Lower lobe of right lung (tissue), 2 donors: ENCODE data around the gene PPDPF. TPM values are rescaled to one million over a fixed set of nuclear protein-coding genes. Genes with fewer than 3 reads are reported as not detected.

Experiments used
- ATAC-seq, 2 donors: fragments of 200-7000 bp; cut with Tn5 transposase; one replicate each; pipeline ENCODE4 v1.9.1; 2020 to 2022; ENCODE audit warnings: mild to moderate bottlenecking in 2 of 2, moderate library complexity in 2 of 2
- DNase-seq: peaks from one replicate; pipeline ENCODE4 v3.0.0-alpha.2; 2020
- H3K27ac ChIP-seq: fragments of 200-600 bp; one replicate; pipeline ENCODE4 v1.8.0; 2022
- H3K27me3 ChIP-seq: fragments of 200-600 bp; one replicate; pipeline ENCODE4 v1.8.0; 2022; ENCODE audit warnings: low read depth
- H3K36me3 ChIP-seq: fragments of 200-600 bp; one replicate; pipeline ENCODE4 v1.8.0; 2022; ENCODE audit warnings: mild to moderate bottlenecking
- H3K4me1 ChIP-seq: fragments of 200-600 bp; one replicate; pipeline ENCODE4 v1.8.0; 2022
- H3K4me3 ChIP-seq: fragments of 200-600 bp; one replicate; pipeline ENCODE4 v1.8.0; 2022; ENCODE audit warnings: mild to moderate bottlenecking
- H3K9me3 ChIP-seq: fragments of 200-600 bp; one replicate; pipeline ENCODE4 v1.8.0; 2022
- intact Hi-C: fragments of 100-400 bp; cut with DNase I; formaldehyde crosslinking; loops from one replicate; pipeline ENCODE4 v1.11.0; 2022
- total RNA-seq: library from RNA; stranded (reverse); fragmentation: NEBNext Ultra II Directional; extraction: Animal tissue kit (Norgen Biotek cat#: 25700); gene quantifications from one replicate; pipeline ENCODE4 v1.2.1, GENCODE V29; 2021
- TF ChIP-seq, protein P1 (sequence below): fragments of 200-600 bp; IDR thresholded peaks from one replicate; pipeline ENCODE4 v1.8.0; 2022; ENCODE audit warnings: antibody characterized with exemption, mild to moderate bottlenecking
- donor health status: DM: no; HTN: yes; CAD: no; lungs with severe emphysema.

Gene PPDPF
- total RNA-seq, 1 donor from 2014 or later = 305 TPM

DNA sequence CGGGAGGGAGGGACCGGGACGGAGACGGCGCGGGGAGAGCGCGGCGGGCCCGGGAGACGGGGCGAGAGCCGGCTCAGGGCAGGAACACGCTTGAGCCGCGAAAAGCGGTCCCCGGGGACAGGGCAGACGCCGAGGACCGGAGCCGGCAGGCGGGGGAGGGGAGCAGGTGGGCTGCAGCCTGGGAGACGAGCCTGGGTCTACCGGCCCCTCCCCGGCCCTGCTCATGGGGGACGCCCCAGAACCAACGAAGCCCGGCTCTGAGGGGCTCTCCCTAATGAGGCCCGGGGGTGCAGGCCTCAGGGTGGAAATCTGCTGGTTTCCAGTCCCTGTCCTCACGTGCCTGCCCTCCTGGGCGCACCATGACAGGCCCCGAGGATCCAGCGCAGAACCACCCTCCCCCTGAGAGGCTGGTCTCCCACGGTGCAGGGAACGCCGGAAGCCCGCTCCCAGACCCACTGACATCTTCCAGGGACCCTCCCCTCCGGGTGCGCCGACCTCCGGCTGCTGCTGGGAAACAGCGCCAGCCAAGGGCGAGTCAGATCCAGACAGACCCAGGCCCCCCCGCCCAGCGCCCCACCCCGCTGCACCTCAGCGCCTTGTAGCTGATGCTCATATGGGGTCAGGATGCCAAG lies 21.1 kb upstream of the PPDPF start:
- Histone ChIP-seq H3K4me1 (peaks cover 22% of the 10 kb centered on the region), H3K27me3 (peaks cover 74% of the 10 kb centered on the region), H3K9me3 (peaks cover 2% of the 10 kb centered on the region), H3K4me3 (peak overlapping the region; percentile 40), H3K27ac (no peak overlapping the region), H3K36me3 (no peaks in the 10 kb centered on the region)
- DNase-seq = no peak
- TF ChIP-seq, protein P1, sequence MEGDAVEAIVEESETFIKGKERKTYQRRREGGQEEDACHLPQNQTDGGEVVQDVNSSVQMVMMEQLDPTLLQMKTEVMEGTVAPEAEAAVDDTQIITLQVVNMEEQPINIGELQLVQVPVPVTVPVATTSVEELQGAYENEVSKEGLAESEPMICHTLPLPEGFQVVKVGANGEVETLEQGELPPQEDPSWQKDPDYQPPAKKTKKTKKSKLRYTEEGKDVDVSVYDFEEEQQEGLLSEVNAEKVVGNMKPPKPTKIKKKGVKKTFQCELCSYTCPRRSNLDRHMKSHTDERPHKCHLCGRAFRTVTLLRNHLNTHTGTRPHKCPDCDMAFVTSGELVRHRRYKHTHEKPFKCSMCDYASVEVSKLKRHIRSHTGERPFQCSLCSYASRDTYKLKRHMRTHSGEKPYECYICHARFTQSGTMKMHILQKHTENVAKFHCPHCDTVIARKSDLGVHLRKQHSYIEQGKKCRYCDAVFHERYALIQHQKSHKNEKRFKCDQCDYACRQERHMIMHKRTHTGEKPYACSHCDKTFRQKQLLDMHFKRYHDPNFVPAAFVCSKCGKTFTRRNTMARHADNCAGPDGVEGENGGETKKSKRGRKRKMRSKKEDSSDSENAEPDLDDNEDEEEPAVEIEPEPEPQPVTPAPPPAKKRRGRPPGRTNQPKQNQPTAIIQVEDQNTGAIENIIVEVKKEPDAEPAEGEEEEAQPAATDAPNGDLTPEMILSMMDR = no peak
- intact Hi-C loops = no loop called here
- ATAC-seq = no peak

DNA sequence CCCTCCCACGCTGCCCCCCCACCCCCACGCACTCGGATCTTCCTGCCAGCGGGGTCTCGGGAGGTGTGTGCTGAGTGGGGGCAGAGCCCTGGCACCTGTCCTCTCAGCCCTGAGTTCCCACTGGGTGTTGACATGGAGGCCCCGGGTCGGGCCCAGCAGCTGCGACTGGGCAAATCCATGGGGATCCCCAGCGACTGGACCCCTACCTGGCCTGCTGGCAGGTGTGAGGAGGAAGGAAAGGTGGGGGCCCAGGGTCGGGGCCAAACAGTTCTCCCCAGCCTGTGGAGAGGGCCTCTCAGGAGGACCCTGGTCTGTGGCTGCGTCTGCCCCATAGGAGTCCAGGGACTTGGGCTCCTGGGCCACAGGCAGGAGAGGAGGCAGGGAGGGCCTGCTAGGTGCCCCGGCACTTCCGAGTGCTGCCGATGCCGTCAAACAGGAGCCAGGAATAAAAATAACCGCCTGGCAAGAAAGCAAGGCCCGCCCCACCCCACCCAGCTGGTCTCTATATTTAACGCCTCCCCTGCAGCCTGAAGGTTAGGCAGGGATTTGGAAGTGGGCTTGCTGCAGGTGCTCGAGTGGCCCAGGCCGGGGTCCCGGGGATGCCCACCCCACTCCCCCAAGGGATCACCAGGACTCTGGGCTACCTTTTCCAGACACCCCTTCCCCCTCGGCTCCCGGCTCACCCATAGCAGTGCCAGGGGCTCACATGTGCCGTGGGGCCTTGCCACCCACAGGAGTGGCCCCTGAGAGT lies 20.2 kb upstream of the PPDPF start:
- Histone ChIP-seq H3K4me1 (peaks cover 22% of the 10 kb centered on the region), H3K9me3 (peaks cover 11% of the 10 kb centered on the region), H3K4me3 (no peak overlapping the region), H3K27ac (no peak overlapping the region), H3K27me3 (peaks cover 81% of the 10 kb centered on the region), H3K36me3 (no peaks in the 10 kb centered on the region)
- intact Hi-C loops = no loop called here
- TF ChIP-seq, protein P1 = no peak
- DNase-seq = no peak
- no peak for ATAC-seq

DNA sequence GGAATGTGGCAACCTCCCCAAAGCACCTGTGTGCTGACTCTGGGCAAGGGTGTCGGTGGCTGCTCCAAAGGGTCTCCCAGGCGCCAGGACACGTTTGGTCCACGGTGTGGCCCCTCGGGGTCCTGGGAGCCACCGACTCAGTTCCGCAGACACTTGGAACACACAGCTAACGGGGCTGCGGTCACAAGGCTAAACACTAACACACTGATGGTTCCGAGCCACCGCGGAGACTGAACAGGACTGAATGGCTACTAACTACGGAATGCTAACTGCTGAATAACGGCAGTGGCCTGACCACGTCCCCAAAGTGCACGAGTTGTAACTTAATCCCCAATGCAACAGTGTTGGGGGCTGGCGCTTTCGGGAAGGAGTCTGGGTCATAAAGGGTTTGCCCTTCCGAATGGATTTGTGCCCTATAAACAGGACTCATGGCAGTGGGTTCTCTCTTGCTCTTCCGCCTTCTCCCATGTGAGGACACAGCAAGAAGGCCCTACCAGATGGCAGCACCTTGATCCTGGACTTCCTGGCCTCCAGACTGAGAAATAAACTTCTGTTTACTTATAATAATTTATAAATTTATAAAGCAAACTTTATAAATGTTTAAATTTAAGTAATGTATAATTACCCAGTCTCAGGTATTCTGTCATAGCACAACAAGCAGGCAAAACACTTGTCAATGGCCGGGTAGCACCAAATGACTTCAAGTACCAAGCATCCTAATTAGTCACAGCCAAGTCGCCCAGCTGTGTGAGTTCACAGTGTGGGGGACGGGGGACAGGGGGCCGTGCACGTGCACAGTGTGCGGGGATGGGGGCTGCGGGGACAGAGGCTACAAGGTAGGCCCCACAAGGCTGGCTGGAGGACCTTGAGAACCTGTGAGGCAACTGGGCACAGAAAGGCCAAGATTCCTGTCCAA lies 19.4 kb upstream of the PPDPF start:
- TF ChIP-seq, protein P1 = no peak
- H3K4me1 ChIP-seq = peaks cover 20% of the 10 kb centered on the region
- no peaks in the 10 kb centered on the region for H3K36me3 ChIP-seq
- intact Hi-C loops = no loop called here
- no peak overlapping the region for H3K27ac ChIP-seq
- peaks cover 14% of the 10 kb centered on the region for H3K9me3 ChIP-seq
- ATAC-seq (no peak), DNase-seq (peak; percentile 35)
- no peak overlapping the region for H3K4me3 ChIP-seq
- peaks cover 73% of the 10 kb centered on the region for H3K27me3 ChIP-seq

DNA sequence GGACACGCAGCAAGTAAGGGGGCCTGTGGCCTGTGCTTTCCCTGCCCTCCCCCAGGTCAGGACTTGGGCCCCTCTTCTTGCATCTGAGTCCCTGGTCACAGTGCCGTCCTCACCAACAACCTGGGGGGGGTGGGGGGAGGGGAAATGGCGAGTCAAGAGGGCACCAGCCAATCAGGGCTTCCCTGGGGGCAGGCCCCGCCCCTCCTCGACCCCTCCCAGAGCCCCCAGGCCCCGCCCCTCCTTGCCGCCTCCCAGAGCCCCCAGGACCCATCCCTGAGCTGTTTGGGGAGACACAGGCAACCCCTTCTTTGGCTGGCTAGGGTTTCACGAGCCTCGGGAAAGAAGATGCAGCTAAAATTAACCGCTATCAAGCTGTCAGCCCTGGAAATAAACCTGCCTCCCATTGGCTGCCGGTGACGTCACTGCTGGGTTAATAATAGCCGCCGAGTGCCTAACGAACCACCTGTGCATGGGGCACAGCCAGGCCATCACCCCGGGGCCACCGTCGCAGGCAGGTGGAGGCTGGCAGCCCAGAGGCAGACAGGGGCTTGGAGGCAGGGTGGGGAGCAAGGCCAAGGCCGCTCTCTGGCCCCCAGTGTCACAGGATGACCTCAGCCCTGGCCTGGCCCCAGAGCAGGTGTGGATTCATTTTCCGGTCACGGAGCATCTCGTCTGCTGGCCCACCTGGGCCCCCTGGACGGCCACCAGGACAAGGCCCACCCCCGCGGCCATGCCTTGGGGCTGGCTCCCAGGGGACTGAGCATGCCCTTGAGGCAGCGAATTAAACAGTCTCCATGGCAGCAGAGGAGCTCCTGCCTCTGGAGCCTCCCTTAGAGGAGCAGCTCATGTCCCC lies 18.5 kb upstream of the PPDPF start:
- TF ChIP-seq, protein P1 = no peak
- peaks cover 66% of the 10 kb centered on the region for H3K27me3 ChIP-seq
- H3K4me3 ChIP-seq = no peak overlapping the region
- ATAC-seq = no peak
- H3K4me1 ChIP-seq = peaks cover 12% of the 10 kb centered on the region
- H3K27ac ChIP-seq = no peak overlapping the region
- H3K36me3 ChIP-seq = no peaks in the 10 kb centered on the region
- intact Hi-C loops = no loop called here
- peaks cover 14% of the 10 kb centered on the region for H3K9me3 ChIP-seq
- DNase-seq = no peak
